GM21367 (cell line): ENCODE measurements around the gene WSCD1.

Experiments
- ATAC-seq: cut with Tn5 transposase; IDR thresholded peaks from one replicate; pipeline ENCODE4 v1.9.1; 2021; ENCODE audit not compliant: unreplicated experiment

WSCD1 gene

DNA sequence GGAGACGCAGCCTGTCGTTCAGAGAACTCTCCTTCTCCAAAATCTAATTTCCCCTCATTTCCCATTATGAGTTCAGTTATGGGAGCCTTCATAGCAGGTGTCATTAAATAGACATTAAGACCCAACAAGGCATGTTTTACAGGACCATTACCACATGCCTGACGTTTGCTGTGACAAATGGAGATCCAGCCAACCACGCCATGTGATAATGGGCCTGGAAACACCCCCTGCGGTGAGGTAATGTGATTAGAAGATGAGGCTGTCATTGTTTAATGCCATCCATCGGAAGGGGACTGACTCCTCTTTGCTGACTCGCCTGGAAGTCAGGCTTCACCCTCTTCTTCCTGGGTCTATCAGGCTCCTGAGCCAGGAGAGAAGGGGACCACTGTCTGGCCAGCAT, 76.9 kb downstream of the WSCD1 start:
- ATAC-seq = no peak

DNA sequence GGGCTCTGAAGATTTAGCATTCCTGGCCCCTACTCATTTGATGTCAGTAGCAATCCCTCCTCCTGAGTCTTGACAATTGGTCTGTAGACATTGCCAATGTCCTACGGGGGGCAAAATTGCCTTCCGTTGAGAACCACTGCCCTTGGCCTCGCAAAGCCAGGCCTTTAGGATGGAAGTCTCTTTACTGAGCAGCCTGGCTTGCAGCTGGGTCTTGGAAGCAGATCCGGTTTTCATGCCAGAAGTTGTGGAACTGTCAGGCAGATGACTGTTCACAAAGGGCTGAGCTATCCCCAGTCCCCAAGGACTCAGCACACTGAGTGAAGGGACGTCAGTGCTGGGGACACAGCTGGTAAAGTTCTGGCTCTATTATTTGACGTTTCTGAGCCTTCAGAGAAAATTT, 83.2 kb downstream of the WSCD1 start:
- ATAC-seq = no peak

DNA sequence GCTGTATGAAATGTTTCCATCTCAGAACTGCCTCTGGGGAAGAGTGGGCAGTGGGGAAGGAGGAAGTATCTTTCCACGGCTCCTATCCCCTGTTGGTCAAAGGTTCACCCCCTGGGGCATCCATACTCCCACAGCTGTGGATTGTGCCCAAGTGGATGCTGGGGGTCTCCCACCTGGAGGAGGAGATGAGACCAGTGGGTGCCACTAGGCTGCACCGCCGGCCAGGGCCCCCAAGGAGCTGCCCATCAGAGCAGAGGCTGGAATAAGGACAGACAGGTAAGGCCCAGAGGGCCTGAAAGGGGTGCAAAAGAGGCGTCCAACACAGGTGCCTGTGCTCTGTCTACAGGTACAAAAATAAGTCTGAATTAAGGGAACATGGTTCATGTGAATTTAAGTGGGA, 87.5 kb downstream of the WSCD1 start:
- ATAC-seq = no peak

DNA sequence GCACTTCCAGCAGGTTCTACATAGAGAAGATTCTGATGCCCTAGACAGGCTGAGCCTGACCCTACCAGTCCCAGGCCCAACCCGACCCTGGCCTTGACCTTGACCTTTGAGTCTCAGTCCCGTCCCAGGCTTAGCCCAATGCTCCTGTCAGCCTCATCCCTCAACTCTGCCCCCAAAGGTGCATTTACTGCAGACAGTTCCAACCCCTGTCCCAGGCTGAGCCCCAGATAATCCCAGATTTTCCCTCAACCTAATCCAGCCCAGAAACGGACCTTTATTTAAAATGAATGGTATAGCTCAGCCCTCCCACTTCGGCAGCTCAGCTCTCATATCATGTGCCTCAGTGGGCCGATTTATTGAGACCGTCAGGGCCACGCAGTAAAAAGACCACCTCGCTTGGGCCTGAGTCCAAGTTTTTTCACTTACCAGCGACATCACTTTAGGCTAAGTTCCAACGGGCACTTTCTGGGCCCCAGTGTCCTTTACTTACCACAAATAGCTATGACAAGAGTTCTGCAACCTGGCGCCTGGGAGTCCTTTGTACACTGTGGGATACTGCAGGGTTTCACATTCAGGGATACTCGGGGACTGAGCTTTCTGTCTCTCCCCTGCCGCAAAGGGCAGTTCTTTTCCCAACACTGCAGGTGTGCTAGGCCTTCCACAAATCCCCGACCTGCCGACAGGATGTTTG, 89.5 kb downstream of the WSCD1 start:
- no peak for ATAC-seq

DNA sequence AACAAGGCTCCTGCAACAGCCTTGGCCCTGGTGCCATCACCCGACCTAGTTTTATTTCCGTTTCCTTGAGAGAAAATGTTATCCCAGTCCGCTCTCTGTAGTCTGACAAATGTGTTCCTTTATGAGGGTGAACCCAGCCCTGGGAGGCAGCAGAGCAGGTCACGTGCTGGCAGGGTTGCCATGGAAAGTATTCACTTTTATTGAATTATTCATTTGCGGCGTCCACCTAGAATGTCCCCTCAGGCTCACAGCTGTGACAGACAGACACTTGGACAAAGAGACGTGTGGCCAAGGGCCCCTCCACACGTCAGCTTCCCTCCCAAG, 90.0 kb downstream of the WSCD1 start:
- no peak for ATAC-seq

DNA sequence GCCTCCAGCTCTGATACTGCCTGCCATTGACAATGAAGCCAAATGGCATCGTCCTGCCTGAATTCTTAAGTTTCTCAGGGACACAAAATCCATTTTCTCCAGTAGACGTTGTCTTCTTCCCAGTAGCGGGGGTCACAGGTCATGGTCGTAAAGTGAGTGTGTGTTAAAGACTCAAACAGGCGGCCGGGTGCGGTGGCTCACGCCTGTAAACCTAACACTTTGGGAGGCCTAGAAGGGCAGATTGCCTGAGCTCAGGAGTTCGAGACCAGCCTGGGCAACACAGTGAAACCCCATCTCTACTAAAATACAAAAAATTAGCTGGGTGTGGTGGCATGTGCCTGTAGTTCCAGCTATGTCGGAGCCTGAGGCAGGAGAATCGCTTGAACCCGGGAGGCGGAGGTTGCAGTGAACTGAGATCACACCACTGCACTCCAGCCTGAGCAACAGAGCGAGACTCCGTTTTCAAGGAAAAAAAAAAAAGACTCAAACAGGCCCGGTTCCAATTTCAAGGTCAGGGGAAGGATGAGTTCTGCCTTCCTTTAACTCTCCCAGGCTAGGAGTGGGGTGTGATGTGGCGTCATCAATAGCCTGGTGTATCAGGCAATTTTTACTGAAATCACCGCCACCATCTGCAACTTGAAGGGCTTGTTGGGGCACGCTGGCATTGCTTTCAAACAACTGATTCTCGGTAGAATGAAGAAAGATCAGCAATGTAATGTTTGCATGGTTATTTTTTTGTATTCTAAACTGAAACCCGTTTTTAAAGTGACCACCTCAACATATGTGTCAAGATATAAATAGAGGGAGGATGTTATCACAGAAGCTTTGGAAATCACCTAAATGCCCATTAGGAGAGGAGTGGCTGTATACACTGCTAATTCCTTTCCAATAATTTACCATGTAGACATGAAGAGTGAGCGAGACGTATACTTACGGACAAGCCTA, 91.0 kb downstream of the WSCD1 start:
- no peak for ATAC-seq

DNA sequence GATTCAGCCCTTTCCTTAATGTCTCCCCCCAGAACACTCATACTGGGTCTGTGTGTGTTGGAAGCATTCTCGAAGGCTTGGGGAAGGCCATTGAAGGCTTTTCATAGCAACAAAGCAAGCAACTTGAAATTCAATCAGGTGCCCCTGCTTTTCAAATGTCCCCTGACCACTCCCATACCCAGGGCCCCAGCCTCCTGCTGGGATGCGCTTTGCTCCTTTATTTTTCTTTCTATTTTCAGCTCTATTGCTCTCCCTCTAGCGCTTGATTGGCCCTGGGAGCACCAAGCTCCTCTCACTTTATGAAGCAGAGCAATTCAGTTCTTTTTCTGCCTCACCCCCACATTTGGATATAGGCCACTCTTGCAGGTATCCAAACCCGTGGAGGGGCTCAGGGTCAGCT, 92.0 kb downstream of the WSCD1 start:
- ATAC-seq = no peak

DNA sequence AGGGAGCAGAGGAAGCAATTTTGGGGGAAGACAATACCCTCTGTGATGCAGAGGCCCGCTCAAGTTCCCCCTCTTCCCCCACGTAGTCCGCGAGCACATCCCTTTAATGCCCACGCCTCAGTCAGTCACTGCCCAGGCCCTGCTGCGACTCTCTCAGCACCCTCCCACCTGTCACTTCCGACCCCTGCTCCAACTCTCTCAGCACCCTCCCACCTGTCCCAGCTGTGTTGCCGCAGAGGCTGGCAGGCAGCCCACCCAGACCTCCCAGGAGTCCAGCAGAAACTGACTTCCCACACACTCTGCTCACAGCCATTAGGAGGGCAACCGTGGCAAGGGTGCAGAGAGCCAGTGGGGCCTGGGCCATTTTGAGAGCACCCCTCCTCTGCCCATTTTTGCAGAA, 92.7 kb downstream of the WSCD1 start:
- ATAC-seq = no peak

DNA sequence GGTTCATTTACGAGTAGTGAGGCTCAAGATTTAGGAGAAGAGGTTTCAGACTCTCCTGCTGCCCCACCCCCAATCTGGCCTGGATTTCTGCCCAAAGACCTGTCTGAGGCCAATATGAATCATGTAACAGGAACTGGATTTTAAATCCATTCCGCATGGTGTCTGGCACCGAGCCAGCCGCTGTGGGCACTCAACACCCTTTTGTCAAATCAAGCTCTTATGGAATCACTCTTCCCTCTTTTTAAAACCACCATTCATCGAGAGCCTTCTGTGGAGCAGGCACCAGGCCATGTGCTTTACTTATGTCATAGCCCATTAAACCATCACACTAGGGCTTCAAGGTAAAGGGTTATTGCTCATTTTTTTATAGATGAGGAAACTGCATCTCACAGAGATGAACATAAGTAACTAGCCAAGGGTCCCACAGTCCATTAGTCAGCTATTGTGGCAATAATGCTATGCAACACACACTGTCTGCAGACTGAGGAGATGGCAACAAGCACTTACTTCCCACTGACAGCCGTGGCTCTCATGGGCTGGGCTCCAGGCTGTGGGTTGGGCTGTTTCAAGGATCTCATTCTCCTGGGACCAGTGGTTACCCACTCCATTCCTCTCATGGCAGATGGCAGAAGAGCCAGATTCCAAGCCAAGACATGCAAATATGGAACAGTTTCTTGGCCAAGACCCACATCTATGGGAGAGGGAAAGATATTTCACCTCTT, 93.6 kb downstream of the WSCD1 start:
- ATAC-seq = no peak

DNA sequence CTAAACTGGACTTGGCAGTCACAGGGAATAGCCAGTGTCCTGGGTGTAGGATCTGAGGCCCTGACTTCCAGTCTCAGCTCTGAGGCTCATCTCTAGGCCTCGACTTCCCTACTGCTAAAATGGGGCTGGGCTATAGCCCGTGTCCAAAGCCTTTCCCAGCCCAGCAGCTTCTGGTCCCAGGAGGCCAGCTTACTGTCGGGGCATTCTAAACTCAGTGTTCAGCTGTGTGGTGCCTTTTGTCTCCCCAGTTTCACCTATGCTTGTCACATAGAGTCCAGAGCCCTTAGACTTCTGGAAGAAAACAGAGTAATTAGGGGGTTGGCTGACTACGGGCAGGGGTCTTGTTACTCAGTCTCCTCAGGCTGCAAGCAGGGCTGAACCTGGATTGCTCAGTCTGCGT, 94.8 kb downstream of the WSCD1 start:
- no peak for ATAC-seq

DNA sequence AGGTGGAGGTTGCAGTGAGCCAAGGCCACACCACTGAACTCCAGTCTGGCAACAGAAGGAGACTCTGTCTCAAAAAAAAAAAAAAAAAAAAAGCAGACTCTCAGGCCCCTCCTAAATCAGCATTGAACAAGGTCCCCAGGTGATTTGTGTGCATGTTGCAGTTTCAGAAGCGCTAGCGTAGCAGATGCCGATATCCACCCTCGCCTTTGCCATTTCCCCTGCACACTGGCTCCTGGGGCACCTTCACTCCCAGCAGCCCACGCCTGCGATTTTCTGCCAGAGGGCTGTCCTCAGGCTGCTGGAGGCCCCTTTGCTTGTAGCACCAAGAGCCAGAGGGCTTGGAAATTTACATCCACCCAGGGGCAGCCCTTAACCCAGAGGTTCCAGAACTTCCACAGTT, 95.6 kb downstream of the WSCD1 start:
- ATAC-seq = no peak

DNA sequence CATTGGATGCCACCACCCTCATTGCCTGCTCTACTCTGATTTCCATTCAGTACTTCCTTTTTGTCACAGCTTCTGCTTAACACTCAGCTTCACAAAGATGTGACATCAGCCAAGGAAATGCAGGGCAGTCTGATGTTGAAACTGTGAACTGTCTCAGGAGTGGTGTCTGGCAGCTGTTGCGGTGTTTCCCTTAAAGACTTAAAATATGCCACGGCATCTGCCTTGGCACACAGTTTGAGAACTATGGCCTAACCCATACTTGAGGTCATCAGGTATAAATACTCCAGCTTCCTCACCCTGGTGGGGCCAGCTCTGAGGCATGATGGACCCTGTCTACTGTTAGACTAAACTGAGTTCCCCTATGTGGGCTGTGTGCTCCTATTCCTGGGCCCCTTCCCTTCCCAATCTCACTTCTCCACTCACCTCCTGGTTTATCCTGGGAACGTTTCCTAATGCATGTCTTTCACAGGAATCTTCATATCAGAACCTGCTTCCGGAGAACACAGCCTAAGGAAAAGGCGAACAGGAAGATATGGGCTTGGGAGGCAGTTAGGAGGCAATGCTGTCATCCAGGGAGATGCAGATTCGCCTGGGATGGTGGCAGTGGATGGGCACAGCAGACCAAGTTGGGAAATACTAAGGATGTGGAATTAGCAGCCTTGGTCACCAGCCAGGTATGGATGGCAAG, 96.5 kb downstream of the WSCD1 start:
- ATAC-seq = no peak

DNA sequence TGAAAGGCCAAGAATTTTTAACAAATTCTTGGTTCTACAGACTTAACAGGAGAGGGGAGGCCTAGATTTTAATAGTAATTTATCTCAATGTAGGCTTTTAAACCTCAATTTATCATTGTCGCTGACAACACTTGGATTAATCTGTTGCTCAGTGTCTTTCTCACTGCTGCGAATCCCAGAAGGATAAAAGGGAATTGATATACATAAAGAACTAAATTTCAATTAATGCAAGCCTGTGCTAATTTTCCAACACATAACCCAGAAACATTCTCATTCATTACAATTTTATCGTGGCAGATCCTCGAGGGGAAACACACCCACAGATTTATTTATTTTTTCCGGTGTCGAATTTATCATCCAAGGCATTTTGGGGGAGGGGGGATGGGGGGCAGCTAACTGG, 98.1 kb downstream of the WSCD1 start:
- ATAC-seq = no peak

DNA sequence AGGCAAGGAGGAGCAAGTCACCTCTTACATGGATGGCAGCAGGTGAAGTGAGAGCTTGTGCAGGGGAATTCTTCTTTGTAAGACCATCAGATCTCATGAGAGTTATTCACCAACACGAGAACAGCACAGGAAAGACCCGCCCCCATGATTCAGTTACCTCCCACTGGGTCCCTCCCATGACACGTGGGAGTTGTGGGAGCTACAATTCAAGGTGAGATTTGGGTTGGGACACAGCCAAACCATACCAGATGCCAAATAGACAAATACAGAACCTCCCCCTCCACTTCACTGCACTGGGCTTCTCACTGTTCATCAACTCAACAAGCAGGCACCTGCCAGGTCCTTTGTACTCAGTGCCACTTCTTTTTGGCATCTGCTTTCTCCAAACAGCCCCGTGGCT, 100.2 kb downstream of the WSCD1 start:
- ATAC-seq = no peak

DNA sequence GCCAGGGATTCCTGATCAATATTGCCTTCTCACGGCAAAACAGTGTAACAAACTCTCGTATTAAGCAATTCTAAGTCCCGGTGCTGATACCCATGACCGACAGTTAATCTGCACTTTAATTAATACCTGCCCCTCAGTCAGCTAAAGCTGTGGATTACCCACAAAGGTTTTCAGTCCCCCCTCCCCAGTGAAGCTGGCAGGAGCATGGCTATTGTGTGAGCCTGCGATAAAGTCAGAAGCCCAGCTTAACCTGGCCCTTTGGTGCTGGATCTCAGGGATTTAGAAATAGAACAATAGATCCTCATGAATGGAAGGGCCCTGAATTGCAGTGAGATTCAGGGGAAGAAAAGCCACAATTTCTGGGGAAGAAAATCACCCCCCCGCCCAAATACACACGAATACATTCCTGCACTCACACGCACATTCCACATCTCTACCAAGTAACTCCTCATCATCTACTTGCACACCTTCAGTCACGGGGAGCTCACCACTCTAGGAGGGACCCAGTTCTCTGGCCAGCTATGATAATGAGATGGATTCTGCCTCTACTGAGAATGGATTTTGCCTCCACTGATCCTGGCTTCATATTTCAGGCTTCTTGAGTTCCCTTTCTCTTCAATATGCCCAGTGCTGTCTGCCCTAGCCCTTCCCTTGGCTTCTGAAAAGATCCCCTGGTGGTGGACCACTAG, 102.6 kb downstream of the WSCD1 start:
- no peak for ATAC-seq

DNA sequence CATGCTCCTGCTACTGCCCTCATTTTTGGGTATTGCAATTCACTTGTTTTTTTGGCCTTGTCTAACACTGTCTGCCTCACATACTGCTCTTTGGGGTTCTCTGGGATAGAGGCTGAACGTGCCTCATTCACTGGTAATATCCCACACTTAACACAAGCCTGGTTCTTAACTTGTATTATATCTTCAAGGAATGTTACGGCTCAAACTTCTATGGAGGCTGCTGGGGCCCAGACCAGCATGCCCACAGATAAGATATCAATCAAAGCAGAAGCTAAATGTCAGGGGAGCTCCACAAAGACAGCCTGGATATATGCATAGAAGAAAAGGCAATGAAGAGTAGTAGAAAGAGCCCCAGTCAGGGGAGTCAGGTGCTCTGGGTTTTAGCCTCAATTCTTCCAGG, 103.5 kb downstream of the WSCD1 start:
- no peak for ATAC-seq
